Measurements from ENCODE around the gene BCAS4.
"Not testable (repeated sequence)": the region's sequence is repeated elsewhere in the genome, so short reads cannot be mapped to it uniquely, and the experiment has no call there.

BCAS4 gene

GRCh38 chr20:50799176-50799889 lies 4.5 kb downstream of the BCAS4 start:
- DNase-seq (ENCODE audit: low spot score), result no peak

GRCh38 chr20:50799890-50800550 lies 5.2 kb downstream of the BCAS4 start:
- no peak for DNase-seq (ENCODE audit: low spot score)

GRCh38 chr20:50800986-50801746 lies 6.3 kb downstream of the BCAS4 start:
- not testable (repeated sequence) for DNase-seq (ENCODE audit: low spot score)

GRCh38 chr20:50801747-50802125 lies 6.9 kb downstream of the BCAS4 start:
- no peak for DNase-seq (ENCODE audit: low spot score)

GRCh38 chr20:50802289-50802688 lies 7.4 kb downstream of the BCAS4 start:
- no peak for DNase-seq (ENCODE audit: low spot score)

- DNase-seq (ENCODE audit: low spot score), result no peak
Measured at GRCh38 chr20:50804437-50805348, 9.8 kb downstream of the BCAS4 start.

GRCh38 chr20:50805349-50805684 lies 10.5 kb downstream of the BCAS4 start:
- DNase-seq (ENCODE audit: low spot score), result no peak

- DNase-seq (ENCODE audit: low spot score), result no peak
Measured at GRCh38 chr20:50806126-50806768, 11.4 kb downstream of the BCAS4 start.

GRCh38 chr20:50810063-50810462 lies 15.2 kb downstream of the BCAS4 start:
- no peak for DNase-seq (ENCODE audit: low spot score)

- no peak for DNase-seq (ENCODE audit: low spot score)
Measured at GRCh38 chr20:50810842-50811241, 16.0 kb downstream of the BCAS4 start.

- DNase-seq (ENCODE audit: low spot score), result no peak
Measured at GRCh38 chr20:50813101-50813643, 18.3 kb downstream of the BCAS4 start.

GRCh38 chr20:50813801-50814200 lies 18.9 kb downstream of the BCAS4 start:
- peak; percentile 87 for DNase-seq (ENCODE audit: low spot score)

GRCh38 chr20:50814438-50815161 lies 19.7 kb downstream of the BCAS4 start:
- no peak for DNase-seq (ENCODE audit: low spot score)

- DNase-seq (ENCODE audit: low spot score), result no peak
Measured at GRCh38 chr20:50815162-50815989, 20.5 kb downstream of the BCAS4 start.

- no peak for DNase-seq (ENCODE audit: low spot score)
Measured at GRCh38 chr20:50817776-50818172, 22.9 kb downstream of the BCAS4 start.

- no peak for DNase-seq (ENCODE audit: low spot score)
Measured at GRCh38 chr20:50819349-50819748, 24.5 kb downstream of the BCAS4 start.

GRCh38 chr20:50820515-50821256 lies 25.8 kb downstream of the BCAS4 start:
- no peak for DNase-seq (ENCODE audit: low spot score)

- no peak for DNase-seq (ENCODE audit: low spot score)
Measured at GRCh38 chr20:50821257-50821921, 26.5 kb downstream of the BCAS4 start.

All from COLO829 (cell line).